SK-N-SH (cell line): ENCODE data around the gene KIAA0513. TPM values are rescaled to one million over a fixed set of nuclear protein-coding genes. Genes with fewer than 3 reads are reported as not detected.

Source experiments
- CTCF ChIA-PET: fragments of 300-600, 350-600 bp; formaldehyde crosslinking; extraction: SDS; loops from one replicate; lab custom pipeline; 2021; lab: Yijun Ruan, JAX
- POLR2A ChIA-PET: fragments of 350-600 bp; sonication (Branson Sonifier 250); formaldehyde crosslinking; extraction: SDS; loops from one replicate; lab custom pipeline; 2020; ENCODE audit warnings: antibody characterized with exemption, inconsistent platforms; lab: Yijun Ruan, JAX
- DNase-seq: peaks from one replicate; pipeline ENCODE4 v3.0.0; 2012
- H2AFZ ChIP-seq: fragments of 200-600 bp; sonication (generic); 2 replicates; pipeline ENCODE4 v1.8.1; 2016; ENCODE audit warnings: antibody characterized with exemption, mild to moderate bottlenecking, low read depth
- H3F3A ChIP-seq: fragments of 200-600 bp; sonication (generic); replicated peaks from 2 replicates; pipeline ENCODE3; 2016; ENCODE audit warnings: antibody characterized with exemption, mild to moderate bottlenecking; ENCODE audit not compliant: insufficient read depth
- H3K27ac ChIP-seq, 2 experiments: fragments of 200-500 bp in 1 of 2; fragments of 200-600 bp in 1 of 2; sonication (Bioruptor generic) in 1 of 2; sonication (generic), shearing (Covaris generic) in 1 of 2; 2 replicates each; pipeline versions ENCODE4 v1.5.1 to v1.6.1; 2014 to 2016; ENCODE audit warnings: low read depth in 2 of 2, inconsistent platforms in 1 of 2, low read length in 1 of 2, mild to moderate bottlenecking in 1 of 2, mixed read lengths in 1 of 2
- H3K27me3 ChIP-seq: fragments of 200-600 bp; sonication (generic), shearing (Covaris generic); 2 replicates; pipeline ENCODE4 v1.6.1; 2016; ENCODE audit warnings: mixed run types; ENCODE audit not compliant: insufficient read depth
- H3K36me3 ChIP-seq, 2 experiments: fragments of 200-500 bp in 1 of 2; fragments of 200-600 bp in 1 of 2; sonication (Bioruptor generic) in 1 of 2; sonication (generic) in 1 of 2; replicated peaks in 1 of 2; 2 replicates each; pipeline versions ENCODE3 to v1.5.1; 2014 to 2016; ENCODE audit warnings: low read length in 1 of 2, mild to moderate bottlenecking in 1 of 2; ENCODE audit not compliant: insufficient read depth in 2 of 2, control insufficient read depth in 1 of 2
- H3K4me1 ChIP-seq, 2 experiments: fragments of 200-500 bp in 1 of 2; fragments of 200-600 bp in 1 of 2; sonication (Bioruptor generic) in 1 of 2; sonication (generic), shearing (Covaris generic) in 1 of 2; 2 replicates each; pipeline versions ENCODE4 v1.5.1 to v1.6.1; 2014 to 2016; ENCODE audit warnings: low read depth in 1 of 2, low read length in 1 of 2, mixed run types in 1 of 2; ENCODE audit not compliant: insufficient read depth in 2 of 2, control insufficient read depth in 1 of 2
- H3K4me2 ChIP-seq: fragments of 200-600 bp; sonication (generic), shearing (Covaris generic); 2 replicates; pipeline ENCODE4 v1.6.1; 2017; ENCODE audit warnings: mixed run types
- H3K4me3 ChIP-seq, 2 experiments: fragments of 200-500 bp in 1 of 2; fragments of 200-600 bp in 1 of 2; sonication (Bioruptor generic) in 1 of 2; sonication (generic), shearing (Covaris generic) in 1 of 2; 2 replicates each; pipeline versions ENCODE4 v1.5.1 to v1.8.1; 2014 to 2016; ENCODE audit warnings: low read depth in 2 of 2, inconsistent platforms in 1 of 2, low read length in 1 of 2, mild to moderate bottlenecking in 1 of 2, mixed read lengths in 1 of 2, moderate library complexity in 1 of 2
- H3K79me2 ChIP-seq: fragments of 200-600 bp; sonication (generic); 2 replicates; pipeline ENCODE4 v1.8.1; 2017; ENCODE audit warnings: mild to moderate bottlenecking; ENCODE audit not compliant: insufficient read depth
- H3K9ac ChIP-seq: fragments of 200-600 bp; sonication (generic); 2 replicates; pipeline ENCODE4 v1.6.1; 2017; ENCODE audit warnings: mixed run types
- H3K9me2 ChIP-seq: fragments of 200-600 bp; sonication (generic); 2 replicates; pipeline ENCODE4 v1.6.1; 2017; ENCODE audit warnings: mixed run types
- H3K9me3 ChIP-seq: fragments of 200-600 bp; sonication (generic); 2 replicates; pipeline ENCODE4 v1.6.1; 2017; ENCODE audit warnings: mixed run types, mild to moderate bottlenecking, moderate library complexity
- H4K20me1 ChIP-seq: fragments of 200-600 bp; sonication (generic); 2 replicates; pipeline ENCODE4 v1.6.1; 2017; ENCODE audit warnings: mild to moderate bottlenecking, mixed run types; ENCODE audit not compliant: insufficient read depth
- ELF1 ChIP-seq: IDR thresholded peaks from 2 replicates; pipeline ENCODE4 v1.4.0; 2012
- EP300 ChIP-seq, 2 experiments: IDR thresholded peaks; 2 replicates each; pipeline versions ENCODE4 v1.4.0 to v1.6.1; 2012; ENCODE audit warnings: borderline replicate concordance in 1 of 2, low read depth in 1 of 2, low read length in 1 of 2
- FOSL2 ChIP-seq: IDR thresholded peaks from 2 replicates; pipeline ENCODE4 v1.4.0; 2012; ENCODE audit warnings: low read depth, mild to moderate bottlenecking, moderate library complexity, borderline replicate concordance
- FOXM1 ChIP-seq: IDR thresholded peaks from 2 replicates; pipeline ENCODE4 v1.4.0; 2012; ENCODE audit warnings: low read depth, mild to moderate bottlenecking
- GATA2 ChIP-seq: sonication (generic); formaldehyde crosslinking; IDR thresholded peaks from 2 replicates; pipeline ENCODE4 v1.5.0; 2020; ENCODE audit warnings: mild to moderate bottlenecking, missing genetic modification reagents
- IRF3 ChIP-seq: fragments of 150-350 bp; IDR thresholded peaks from 2 replicates; pipeline ENCODE4 v1.6.1; 2016; ENCODE audit warnings: mild to moderate bottlenecking, low read depth, low read length
- JUND ChIP-seq: IDR thresholded peaks from 2 replicates; pipeline ENCODE4 v1.4.0; 2012
- MEF2A ChIP-seq: IDR thresholded peaks from 2 replicates; pipeline ENCODE4 v1.4.0; 2012; ENCODE audit warnings: low read depth, borderline replicate concordance
- NFIC ChIP-seq: IDR thresholded peaks from 2 replicates; pipeline ENCODE4 v1.4.0; 2012; ENCODE audit warnings: borderline replicate concordance
- RAD21 ChIP-seq: IDR thresholded peaks from 2 replicates; pipeline ENCODE4 v1.6.1; 2012; ENCODE audit warnings: mild to moderate bottlenecking, low read length
- RXRA ChIP-seq: IDR thresholded peaks from 2 replicates; pipeline ENCODE4 v1.4.0; 2012; ENCODE audit warnings: low read depth, mild to moderate bottlenecking, borderline replicate concordance
- SMC3 ChIP-seq: IDR thresholded peaks from 2 replicates; pipeline ENCODE4 v1.6.1; 2012; ENCODE audit warnings: low read depth, low read length, improper control_type of control experiment
- TAF1 ChIP-seq: IDR thresholded peaks from 2 replicates; pipeline ENCODE4 v1.6.1; 2012; ENCODE audit warnings: low read depth, mild to moderate bottlenecking, low read length, moderate library complexity, borderline replicate concordance
- USF1 ChIP-seq: IDR thresholded peaks from 2 replicates; pipeline ENCODE4 v1.4.0; 2012; ENCODE audit warnings: low read depth, borderline replicate concordance
- YY1 ChIP-seq: IDR thresholded peaks from 2 replicates; pipeline ENCODE4 v1.4.0; 2012; ENCODE audit warnings: low read depth, mild to moderate bottlenecking
- ZBTB33 ChIP-seq: IDR thresholded peaks from 2 replicates; pipeline ENCODE4 v1.4.0; 2012; ENCODE audit warnings: low read depth, borderline replicate concordance
- WGBS: methylation state at CpG from one replicate; pipeline ENCODE4 v1.1.6; 2017; ENCODE audit warnings: low lambda C conversion rate; 5-methylcytosine and 5-hydroxymethylcytosine counted together
- polyA plus RNA-seq, 3 experiments: library from polyadenylated mRNA; depleted of rRNA; stranded (reverse); fragments of >200 nt; gene quantifications; 2 replicates each; pipeline ENCODE4 v1.2.3, GENCODE V29; 2012

Gene KIAA0513
- polyA plus RNA-seq, 1 of the 3 experiments (the other 2 are of a cell fraction): 6.5 TPM

- TF ChIP-seq TAF1 (no peak), YY1 (no peak), ELF1 (no peak), JUND (no peak), FOSL2 (no peak), GATA2 (CRISPR knock-in tag) (no peak)
Observed at GRCh38 chr16:85112364-85112763, 84.8 kb downstream of the KIAA0513 start, which contains the start of gene CIBAR2 (continued).

- Histone ChIP-seq H3K4me3 (no peak overlapping the region), H3K4me2 (no peak overlapping the region), H2AFZ (no peak overlapping the region), H3K27me3 (no peaks in the 10 kb centered on the region), H3K9ac (no peak overlapping the region), H3K36me3 (no peaks in the 10 kb centered on the region), H3K27ac (no peak overlapping the region), H4K20me1 (no peaks in the 10 kb centered on the region), H3K4me1 (peaks cover 0 to 11% of the 10 kb centered on the region in 2 experiments; a peak in 2 of 4 replicates), H3K79me2 (no peaks in the 10 kb centered on the region), H3K9me3 (no peaks in the 10 kb centered on the region), H3K9me2 (no peaks in the 10 kb centered on the region), H3F3A (no peaks in the 10 kb centered on the region)
- ChIA-PET POLR2A (interaction anchor here (1.3 kb wide), 1 partner anchor 122 kb away, joined by 3 read pairs; no protein-coding TSS in a partner anchor), CTCF (interaction anchor here (0.6 to 2.0 kb wide), 9 partner anchors 15 to 228 kb away, joined by 3 to 32 read pairs (median 4); no protein-coding TSS in a partner anchor)
- no peak for DNase-seq
- 89% methylated on average over 14 of the region's 14 CpGs for WGBS
- TF ChIP-seq ZBTB33 (no peak), USF1 (no peak), TAF1 (no peak), IRF3 (no peak), RXRA (no peak), RAD21 (no peak), SMC3 (no peak), FOXM1 (no peak), NFIC (no peak), EP300 (IDR thresholded peaks at IDR 0.05; ENCODE audit: borderline replicate concordance in 1 of 2, low read depth in 1 of 2, low read length in 1 of 2) (no peak), MEF2A (no peak)
Observed at GRCh38 chr16:85113168-85113733, 85.7 kb downstream of the KIAA0513 start.
